Measurements from ENCODE around the gene ZNF740. TPM values are rescaled to one million over a fixed set of nuclear protein-coding genes. Genes with fewer than 3 reads are reported as not detected.

Gene ZNF740
- polyA plus RNA-seq, 1 donor (not counting 4 experiments of a cell fraction or from before 2014, with no cell fraction given) = 11.8 TPM

DNA sequence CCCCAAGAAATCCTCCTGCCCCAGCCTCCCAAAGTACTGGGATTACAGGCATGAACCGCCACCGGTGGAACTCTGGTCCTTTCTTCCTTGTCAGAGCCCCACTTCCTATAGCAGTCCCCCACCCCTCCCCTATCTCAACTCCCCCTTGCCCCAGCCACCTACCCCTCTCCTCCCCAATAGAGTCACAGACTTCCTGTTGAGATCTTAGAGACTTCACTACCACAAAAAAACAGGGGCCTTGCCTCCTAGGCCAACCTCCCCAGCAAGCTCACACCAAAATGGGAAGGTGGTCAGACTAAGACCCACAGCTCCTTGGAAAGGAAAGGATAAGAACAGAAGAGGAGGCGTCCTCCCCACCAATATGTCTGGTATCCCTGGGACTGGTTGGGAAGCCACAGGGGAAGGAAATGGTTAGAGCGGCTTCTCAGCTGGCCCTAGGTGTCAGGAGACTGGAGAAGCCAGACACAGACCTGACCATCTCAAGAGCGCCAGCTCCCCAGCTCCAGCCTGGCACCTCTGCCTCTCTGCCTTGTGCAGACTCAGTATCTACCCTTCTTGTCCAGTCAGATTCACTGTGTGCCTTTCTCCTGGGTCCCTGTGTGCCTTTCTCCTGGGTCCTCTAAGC lies 18.1 kb downstream of the ZNF740 start:
- no peak overlapping the region for H2AFZ ChIP-seq (ENCODE audit: control insufficient read depth, low read length)
- no peaks in the 10 kb centered on the region for H4K20me1 ChIP-seq (ENCODE audit: control insufficient read depth, extremely low read depth, insufficient read depth, low read length)
- H3K9me3 ChIP-seq (ENCODE audit: control insufficient read depth, low read depth, low read length) = no peaks in the 10 kb centered on the region
- no peak for TF ChIP-seq EZH2 (IDR thresholded peaks at IDR 0.05; ENCODE audit: low read length)
- TF ChIP-seq, protein P1, sequence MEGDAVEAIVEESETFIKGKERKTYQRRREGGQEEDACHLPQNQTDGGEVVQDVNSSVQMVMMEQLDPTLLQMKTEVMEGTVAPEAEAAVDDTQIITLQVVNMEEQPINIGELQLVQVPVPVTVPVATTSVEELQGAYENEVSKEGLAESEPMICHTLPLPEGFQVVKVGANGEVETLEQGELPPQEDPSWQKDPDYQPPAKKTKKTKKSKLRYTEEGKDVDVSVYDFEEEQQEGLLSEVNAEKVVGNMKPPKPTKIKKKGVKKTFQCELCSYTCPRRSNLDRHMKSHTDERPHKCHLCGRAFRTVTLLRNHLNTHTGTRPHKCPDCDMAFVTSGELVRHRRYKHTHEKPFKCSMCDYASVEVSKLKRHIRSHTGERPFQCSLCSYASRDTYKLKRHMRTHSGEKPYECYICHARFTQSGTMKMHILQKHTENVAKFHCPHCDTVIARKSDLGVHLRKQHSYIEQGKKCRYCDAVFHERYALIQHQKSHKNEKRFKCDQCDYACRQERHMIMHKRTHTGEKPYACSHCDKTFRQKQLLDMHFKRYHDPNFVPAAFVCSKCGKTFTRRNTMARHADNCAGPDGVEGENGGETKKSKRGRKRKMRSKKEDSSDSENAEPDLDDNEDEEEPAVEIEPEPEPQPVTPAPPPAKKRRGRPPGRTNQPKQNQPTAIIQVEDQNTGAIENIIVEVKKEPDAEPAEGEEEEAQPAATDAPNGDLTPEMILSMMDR (optimal IDR thresholded peaks at IDR 0.05 in 1 of 3, IDR thresholded peaks at IDR 0.05 in 1 of 3, conservative IDR thresholded peaks at IDR 0.05 in 1 of 3; ENCODE audit: extremely low read depth in 1 of 3, insufficient read depth in 2 of 3, low read length in 3 of 3) = no peak
- peaks cover 2% of the 10 kb centered on the region for H3K4me1 ChIP-seq (ENCODE audit: control insufficient read depth, extremely low read depth, insufficient read depth, low read length)
- H3K79me2 ChIP-seq (ENCODE audit: control insufficient read depth, insufficient read depth, low read length) = no peaks in the 10 kb centered on the region
- no peak overlapping the region for H3K4me2 ChIP-seq (ENCODE audit: control insufficient read depth, extremely low read depth, insufficient read depth, low read depth, low read length)
- FAIRE-seq (no peak), DNase-seq (ENCODE audit: low read depth, low spot score) (no peak)
- dilution Hi-C loops (cut with MboI; ENCODE audit: extremely low pct_ligation_motif_present, low sequenced_read_pairs) = no loop called here
- no peaks in the 10 kb centered on the region for H3K9me1 ChIP-seq (ENCODE audit: control insufficient read depth, extremely low read depth, insufficient read depth, low read length)
- no peaks in the 10 kb centered on the region for H3K27me3 ChIP-seq (ENCODE audit: control insufficient read depth, extremely low read depth, insufficient read depth, low read length)
- no peak overlapping the region for H3K4me3 ChIP-seq (ENCODE audit: control insufficient read depth in 2 of 3, extremely low read depth in 1 of 3, insufficient read depth in 2 of 3, low read depth in 1 of 3, low read length in 3 of 3)
- no peaks in the 10 kb centered on the region for H3K36me3 ChIP-seq (ENCODE audit: control insufficient read depth in 2 of 2, extremely low read depth in 1 of 2, insufficient read depth in 2 of 2, low read length in 2 of 2)
- no peak overlapping the region for H3K27ac ChIP-seq (ENCODE audit: control insufficient read depth, insufficient read depth, low read length)
- no peak overlapping the region for H3K9ac ChIP-seq (ENCODE audit: control insufficient read depth, extremely low read depth, insufficient read depth, low read length)

DNA sequence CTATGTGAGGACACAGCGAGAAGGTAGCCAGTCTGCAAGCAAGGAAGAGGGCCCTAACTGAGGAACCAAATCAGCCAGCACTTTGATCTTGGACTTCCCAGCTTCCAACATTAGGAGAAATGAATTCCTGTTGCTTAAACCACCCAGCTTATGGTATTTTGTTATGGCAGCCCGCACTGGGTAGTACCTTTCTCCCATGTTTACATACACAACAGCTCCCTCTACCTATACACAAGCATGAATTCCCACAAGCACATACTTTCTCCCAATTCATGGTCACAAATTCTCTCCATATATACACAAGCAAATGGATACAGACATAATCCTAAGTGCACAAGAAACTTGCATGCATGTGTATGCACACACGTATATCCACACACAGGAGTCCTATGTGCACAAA lies 19.2 kb downstream of the ZNF740 start:
- H3K27ac ChIP-seq (ENCODE audit: control insufficient read depth, insufficient read depth, low read length) = no peak overlapping the region
- H3K9ac ChIP-seq (ENCODE audit: control insufficient read depth, extremely low read depth, insufficient read depth, low read length) = no peak overlapping the region
- no peaks in the 10 kb centered on the region for H3K9me3 ChIP-seq (ENCODE audit: control insufficient read depth, low read depth, low read length)
- no peak overlapping the region for H3K4me2 ChIP-seq (ENCODE audit: control insufficient read depth, extremely low read depth, insufficient read depth, low read depth, low read length)
- no peaks in the 10 kb centered on the region for H3K27me3 ChIP-seq (ENCODE audit: control insufficient read depth, extremely low read depth, insufficient read depth, low read length)
- dilution Hi-C loops (cut with MboI; ENCODE audit: extremely low pct_ligation_motif_present, low sequenced_read_pairs) = no loop called here
- FAIRE-seq (no peak), DNase-seq (ENCODE audit: low read depth, low spot score) (no peak)
- no peaks in the 10 kb centered on the region for H4K20me1 ChIP-seq (ENCODE audit: control insufficient read depth, extremely low read depth, insufficient read depth, low read length)
- no peak overlapping the region for H2AFZ ChIP-seq (ENCODE audit: control insufficient read depth, low read length)
- H3K4me3 ChIP-seq (ENCODE audit: control insufficient read depth in 2 of 3, extremely low read depth in 1 of 3, insufficient read depth in 2 of 3, low read depth in 1 of 3, low read length in 3 of 3) = no peak overlapping the region
- no peaks in the 10 kb centered on the region for H3K36me3 ChIP-seq (ENCODE audit: control insufficient read depth in 2 of 2, extremely low read depth in 1 of 2, insufficient read depth in 2 of 2, low read length in 2 of 2)
- no peak for TF ChIP-seq EZH2 (IDR thresholded peaks at IDR 0.05; ENCODE audit: low read length)
- TF ChIP-seq, protein P1 (optimal IDR thresholded peaks at IDR 0.05 in 1 of 3, IDR thresholded peaks at IDR 0.05 in 1 of 3, conservative IDR thresholded peaks at IDR 0.05 in 1 of 3; ENCODE audit: extremely low read depth in 1 of 3, insufficient read depth in 2 of 3, low read length in 3 of 3) = no peak
- peaks cover 2% of the 10 kb centered on the region for H3K4me1 ChIP-seq (ENCODE audit: control insufficient read depth, extremely low read depth, insufficient read depth, low read length)
- no peaks in the 10 kb centered on the region for H3K79me2 ChIP-seq (ENCODE audit: control insufficient read depth, insufficient read depth, low read length)
- no peaks in the 10 kb centered on the region for H3K9me1 ChIP-seq (ENCODE audit: control insufficient read depth, extremely low read depth, insufficient read depth, low read length)
